Natural killer cell (primary cell): Measurements from ENCODE around the gene CACNA2D4. TPM values are rescaled to one million over a fixed set of nuclear protein-coding genes. Genes with fewer than 3 reads are reported as not detected.

Experiments used
- ATAC-seq, 3 donors: fragments of 150-1000 bp in 2 of 3; fragments of 200-7000 bp in 1 of 3; cut with Tn5 transposase; 1 replicate in 1 of 3; 2 replicates in 2 of 3; pipeline ENCODE4 v1.10.0; 2021; ENCODE audit warnings: mild to moderate bottlenecking in 2 of 3, moderate library complexity in 2 of 3
- DNase-seq, 2 donors: peaks; one replicate each; pipeline versions ENCODE4 v3.0.0 to v3.0.0-alpha.2; 2013 to 2021; ENCODE audit warnings: mixed read lengths in 1 of 2
- H3K27ac ChIP-seq: one replicate; pipeline ENCODE4 v1.5.1; 2013; ENCODE audit warnings: mild to moderate bottlenecking, low read length
- H3K27me3 ChIP-seq: one replicate; pipeline ENCODE4 v1.6.1; 2013; ENCODE audit warnings: low read length; ENCODE audit not compliant: control insufficient read depth, insufficient read depth
- H3K36me3 ChIP-seq: one replicate; pipeline ENCODE4 v1.6.1; 2013; ENCODE audit warnings: low read length; ENCODE audit not compliant: control insufficient read depth, insufficient read depth
- H3K4me1 ChIP-seq: one replicate; pipeline ENCODE4 v1.6.1; 2013; ENCODE audit warnings: low read length; ENCODE audit not compliant: control insufficient read depth, insufficient read depth
- H3K4me3 ChIP-seq: one replicate; pipeline ENCODE4 v1.5.1; 2013; ENCODE audit warnings: low read length
- H3K9me3 ChIP-seq: one replicate; pipeline ENCODE4 v1.6.1; 2013; ENCODE audit warnings: low read length; ENCODE audit not compliant: control insufficient read depth, insufficient read depth
- H3K27ac Mint-ChIP-seq, 2 donors: one replicate each; pipeline ENCODE4 v1.8.0; 2022; ENCODE audit warnings: mild to moderate bottlenecking in 2 of 2, mixed read lengths in 2 of 2, moderate library complexity in 1 of 2
- H3K27me3 Mint-ChIP-seq, 2 donors: one replicate each; pipeline ENCODE4 v1.8.0; 2022; ENCODE audit warnings: low read depth in 2 of 2, mixed read lengths in 2 of 2
- H3K36me3 Mint-ChIP-seq: one replicate; pipeline ENCODE4 v1.8.0; 2022; ENCODE audit warnings: mixed read lengths
- H3K4me1 Mint-ChIP-seq, 2 donors: one replicate each; pipeline ENCODE4 v1.8.0; 2022; ENCODE audit warnings: mixed read lengths in 2 of 2
- H3K4me3 Mint-ChIP-seq: one replicate; pipeline ENCODE4 v1.8.0; 2022; ENCODE audit warnings: mild to moderate bottlenecking, moderate library complexity, mixed read lengths
- H3K9me3 Mint-ChIP-seq, 2 donors: one replicate each; pipeline ENCODE4 v1.8.0; 2022; ENCODE audit warnings: mixed read lengths in 2 of 2
- WGBS: methylation state at CpG from one replicate; pipeline ENCODE4 v1.1.7; 2013; ENCODE audit warnings: missing lambda C conversion rate; ENCODE audit not compliant: insufficient coverage; 5-methylcytosine and 5-hydroxymethylcytosine counted together
- intact Hi-C: fragments of 100-400 bp; cut with micrococcal nuclease; formaldehyde crosslinking; loops from one replicate; pipeline ENCODE4 v1.14.2; 2022
- total RNA-seq, 4 donors: library from RNA; stranded (reverse); fragments of 120-200 nt in 1 of 4; gene quantifications; one replicate each; pipeline versions ENCODE4 v1.2.3 to v1.2.4, GENCODE V29; 2013 to 2022
- TF ChIP-seq, protein P1 (sequence below): fragments of 200-600 bp; IDR thresholded peaks from one replicate; pipeline ENCODE4 v1.8.0; 2022; ENCODE audit warnings: antibody characterized with exemption

CACNA2D4 gene
- total RNA-seq, 3 donors from 2014 or later (not counting 1 experiment from before 2014, with no cell fraction given) = 26.5 to 49.6 (median 34.9) TPM

DNA sequence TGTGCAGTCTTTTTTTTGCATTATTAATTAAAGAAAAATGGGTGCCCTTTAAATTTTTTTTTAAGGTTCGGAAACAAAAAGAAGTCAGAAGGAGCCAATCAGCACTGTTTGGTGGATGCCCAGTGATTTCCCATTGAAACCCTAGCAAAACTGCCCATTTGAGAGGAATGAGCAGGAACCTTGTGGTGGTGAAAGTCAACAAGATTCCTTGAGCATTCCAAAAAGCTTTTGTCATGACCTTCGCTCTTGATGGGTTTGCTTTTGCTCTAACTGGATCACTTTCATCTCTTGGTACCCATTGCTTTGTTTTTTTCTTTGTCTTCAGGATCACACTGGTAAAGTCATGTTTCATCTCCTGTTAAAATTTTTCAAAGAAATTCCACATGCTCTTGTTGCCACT lies 173.5 kb downstream of the CACNA2D4 start:
- no peak for DNase-seq
- H3K27ac ChIP-seq = no peak overlapping the region
- no peaks in the 10 kb centered on the region for H3K27me3 ChIP-seq
- Mint-ChIP-seq H3K4me3 (no peak overlapping the region), H3K36me3 (peaks cover 19% of the 10 kb centered on the region), H3K4me1 (peaks cover 53 to 60% of the 10 kb centered on the region in 2 donors), H3K27me3 (no peaks in the 10 kb centered on the region), H3K9me3 (peaks cover 0 to 8% of the 10 kb centered on the region in 2 donors), H3K27ac (no peak overlapping the region)
- H3K9me3 ChIP-seq = no peaks in the 10 kb centered on the region
- ATAC-seq = no peak
- no peaks in the 10 kb centered on the region for H3K36me3 ChIP-seq
- intact Hi-C loops = loop anchor here (5.0 kb wide), 2 partner anchors 38 to 53 kb away; partner anchors contain the start of gene ADIPOR2
- WGBS = 98% methylated on average over 2 of the region's 2 CpGs
- TF ChIP-seq, protein P1, sequence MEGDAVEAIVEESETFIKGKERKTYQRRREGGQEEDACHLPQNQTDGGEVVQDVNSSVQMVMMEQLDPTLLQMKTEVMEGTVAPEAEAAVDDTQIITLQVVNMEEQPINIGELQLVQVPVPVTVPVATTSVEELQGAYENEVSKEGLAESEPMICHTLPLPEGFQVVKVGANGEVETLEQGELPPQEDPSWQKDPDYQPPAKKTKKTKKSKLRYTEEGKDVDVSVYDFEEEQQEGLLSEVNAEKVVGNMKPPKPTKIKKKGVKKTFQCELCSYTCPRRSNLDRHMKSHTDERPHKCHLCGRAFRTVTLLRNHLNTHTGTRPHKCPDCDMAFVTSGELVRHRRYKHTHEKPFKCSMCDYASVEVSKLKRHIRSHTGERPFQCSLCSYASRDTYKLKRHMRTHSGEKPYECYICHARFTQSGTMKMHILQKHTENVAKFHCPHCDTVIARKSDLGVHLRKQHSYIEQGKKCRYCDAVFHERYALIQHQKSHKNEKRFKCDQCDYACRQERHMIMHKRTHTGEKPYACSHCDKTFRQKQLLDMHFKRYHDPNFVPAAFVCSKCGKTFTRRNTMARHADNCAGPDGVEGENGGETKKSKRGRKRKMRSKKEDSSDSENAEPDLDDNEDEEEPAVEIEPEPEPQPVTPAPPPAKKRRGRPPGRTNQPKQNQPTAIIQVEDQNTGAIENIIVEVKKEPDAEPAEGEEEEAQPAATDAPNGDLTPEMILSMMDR = no peak
- H3K4me1 ChIP-seq = peaks cover 9% of the 10 kb centered on the region
- no peak overlapping the region for H3K4me3 ChIP-seq

Other genes starting within 250 kb of the CACNA2D4 start
- 10 to 100 TPM; 38.6 to 48.3 (median 44.0) TPM for gene ADIPOR2, start 227.6 kb downstream of the CACNA2D4 start, total RNA-seq
- gene LRTM2, start 98.1 kb downstream of the CACNA2D4 start, total RNA-seq = not detected
- gene DCP1B, start 85.8 kb upstream of the CACNA2D4 start, total RNA-seq = 1 to 10 TPM; 4.7 to 8.5 (median 7.5) TPM
- under 1 TPM; 0.07 to 0.35 (median 0.08) TPM for gene CACNA1C, start 134.3 kb upstream of the CACNA2D4 start, total RNA-seq